Esophagus (tissue), 2 donors: ENCODE data around the gene TRPM4. TPM values are rescaled to one million over a fixed set of nuclear protein-coding genes. Genes with fewer than 3 reads are reported as not detected.
"Not testable (repeated sequence)": the region's sequence is repeated elsewhere in the genome, so short reads cannot be mapped to it uniquely, and the experiment has no call there.

Source experiments
- H3K27ac ChIP-seq, 2 donors: one replicate each; pipeline ENCODE4 v1.5.1; 2013; ENCODE audit warnings: low read depth in 2 of 2, mild to moderate bottlenecking in 2 of 2, inconsistent platforms in 1 of 2, low read length in 1 of 2, moderate library complexity in 1 of 2
- H3K27me3 ChIP-seq, 2 donors: one replicate each; pipeline ENCODE4 v1.6.1; 2013; ENCODE audit warnings: low read length in 2 of 2, control low read depth in 1 of 2, mild to moderate bottlenecking in 1 of 2; ENCODE audit not compliant: insufficient read depth in 2 of 2, control insufficient read depth in 1 of 2
- H3K36me3 ChIP-seq, 2 donors: one replicate each; pipeline ENCODE4 v1.6.1; 2013; ENCODE audit warnings: low read length in 1 of 2; ENCODE audit not compliant: control insufficient read depth in 2 of 2, insufficient read depth in 2 of 2
- H3K4me1 ChIP-seq, 2 donors: one replicate each; pipeline ENCODE4 v1.6.1; 2013; ENCODE audit warnings: low read length in 1 of 2; ENCODE audit not compliant: control insufficient read depth in 2 of 2, insufficient read depth in 2 of 2
- H3K4me3 ChIP-seq, 2 donors: one replicate each; pipeline ENCODE4 v1.5.1; 2013; ENCODE audit warnings: low read length in 2 of 2, mild to moderate bottlenecking in 2 of 2, low read depth in 1 of 2, moderate library complexity in 1 of 2
- H3K9me3 ChIP-seq, 2 donors: one replicate each; pipeline ENCODE4 v1.6.1; 2013; ENCODE audit warnings: mild to moderate bottlenecking in 2 of 2, low read depth in 1 of 2, low read length in 1 of 2, moderate library complexity in 1 of 2; ENCODE audit not compliant: control insufficient read depth in 2 of 2, insufficient read depth in 1 of 2
- WGBS, 2 donors: extraction: QIAGEN DNeasy Blood & Tissue Kit; methylation state at CpG; one replicate each; pipeline ENCODE4 v1.1.7; 2013; 5-methylcytosine and 5-hydroxymethylcytosine counted together
- polyA plus RNA-seq, 2 donors: library from polyadenylated mRNA; stranded (reverse); fragments of 200-250 nt; gene quantifications; one replicate each; pipeline ENCODE4 v1.2.3, GENCODE V29; 2013
- donor health status: healthy with polysubstance abuse.
- donor health status: Bipolar disorder and iron deficiency.

The TRPM4 gene
- polyA plus RNA-seq, 2 donors: 11.4 to 43.7 TPM

DNA sequence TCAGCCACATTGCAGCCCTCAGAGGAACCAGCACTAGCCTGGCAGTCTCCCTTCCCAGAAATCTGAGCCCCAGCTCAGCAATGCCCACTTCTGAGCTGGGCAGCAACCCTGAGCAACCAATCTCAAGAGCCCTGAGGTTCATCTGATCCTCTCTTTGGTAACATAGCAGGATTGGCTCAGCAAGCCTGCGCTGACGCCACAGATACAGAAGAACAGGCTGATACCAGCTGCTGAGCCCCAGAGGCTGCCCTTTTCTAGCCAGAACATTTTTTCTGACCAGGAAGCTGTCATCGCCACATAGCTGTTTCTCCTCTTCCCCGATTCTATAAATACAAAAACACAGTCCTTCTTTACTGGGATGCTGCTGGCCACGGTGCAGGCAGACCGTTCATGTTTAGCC lies 59.8 kb downstream of the TRPM4 start:
- no peaks in the 10 kb centered on the region for H3K4me1 ChIP-seq
- H3K27ac ChIP-seq: no peak overlapping the region
- H3K36me3 ChIP-seq: no peaks in the 10 kb centered on the region
- WGBS, 2 donors: 68 to 77% methylated on average over 6 of the region's 6 CpGs
- H3K9me3 ChIP-seq: no peaks in the 10 kb centered on the region
- H3K27me3 ChIP-seq: no peaks in the 10 kb centered on the region
- H3K4me3 ChIP-seq: no peak overlapping the region

DNA sequence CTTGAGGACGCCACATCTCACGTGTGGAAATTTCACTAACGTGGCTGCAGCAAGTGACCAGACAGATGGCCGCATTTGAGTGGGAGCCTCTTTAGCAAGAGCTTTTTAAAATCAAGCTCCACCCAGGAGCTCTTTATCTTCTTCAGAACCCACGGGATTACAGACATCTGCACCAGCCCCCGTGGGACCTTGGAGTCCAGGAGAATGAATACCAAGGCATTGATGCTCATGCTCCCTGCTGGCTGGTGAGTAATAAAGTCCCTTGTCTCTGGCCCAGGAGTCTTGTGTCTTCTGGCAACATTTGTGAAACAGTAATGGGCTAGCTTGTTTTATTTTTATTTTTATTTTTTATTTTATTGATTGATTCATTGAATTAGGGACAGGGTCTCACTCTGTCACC lies 64.4 kb downstream of the TRPM4 start:
- WGBS, 2 donors: 82 to 84% methylated on average over 6 of the region's 6 CpGs
- no peak overlapping the region for H3K27ac ChIP-seq
- no peaks in the 10 kb centered on the region for H3K27me3 ChIP-seq
- no peaks in the 10 kb centered on the region for H3K4me1 ChIP-seq
- H3K4me3 ChIP-seq: no peak overlapping the region
- no peaks in the 10 kb centered on the region for H3K36me3 ChIP-seq
- no peaks in the 10 kb centered on the region for H3K9me3 ChIP-seq

DNA sequence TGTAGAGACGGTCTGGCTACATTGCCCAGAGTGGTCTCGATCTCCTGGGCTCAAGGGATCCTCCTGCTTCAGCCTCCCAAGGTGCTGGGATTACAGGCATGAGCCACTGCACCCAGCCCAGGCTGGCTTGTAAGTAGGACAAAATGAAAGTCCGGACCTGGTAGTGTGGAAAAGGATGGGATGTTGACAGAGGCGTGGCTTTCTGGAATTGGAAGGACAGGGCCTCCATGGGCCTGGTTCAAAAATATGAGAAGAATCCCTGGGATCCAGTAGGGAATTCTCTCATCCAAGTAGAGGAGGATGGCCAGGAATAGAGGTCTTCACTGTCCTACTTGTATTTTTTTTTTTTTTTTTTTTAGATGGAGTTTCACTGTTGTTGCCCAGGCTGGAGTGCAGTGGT lies 64.9 kb downstream of the TRPM4 start:
- 87 to 92% methylated on average over 4 of the region's 4 CpGs for WGBS, 2 donors
- Histone ChIP-seq H3K4me3 (no peak overlapping the region), H3K27me3 (no peaks in the 10 kb centered on the region), H3K36me3 (no peaks in the 10 kb centered on the region), H3K27ac (no peak overlapping the region), H3K9me3 (no peaks in the 10 kb centered on the region), H3K4me1 (no peaks in the 10 kb centered on the region)

DNA sequence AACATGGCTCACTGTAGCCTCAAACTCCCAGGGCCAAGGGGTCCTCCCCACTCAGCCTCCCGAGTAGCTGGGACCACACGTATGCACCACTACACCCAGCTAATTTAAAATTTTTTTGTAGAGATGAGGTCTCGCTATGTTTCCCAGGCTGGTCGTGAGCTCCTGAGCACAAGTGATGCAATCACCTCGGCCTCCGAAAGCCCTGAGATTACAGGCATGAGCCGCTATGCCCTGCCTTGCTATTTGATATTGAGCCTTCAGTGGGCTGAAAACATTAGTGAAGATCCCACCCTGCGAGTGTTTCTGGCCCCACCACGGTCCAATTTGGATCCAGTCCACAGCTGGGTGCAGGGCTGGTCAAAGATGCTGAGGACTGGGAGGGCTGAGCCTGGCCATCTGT lies 65.9 kb downstream of the TRPM4 start:
- H3K27ac ChIP-seq: no peak overlapping the region
- H3K27me3 ChIP-seq: no peaks in the 10 kb centered on the region
- H3K4me1 ChIP-seq: no peaks in the 10 kb centered on the region
- no peaks in the 10 kb centered on the region for H3K9me3 ChIP-seq
- H3K4me3 ChIP-seq: no peak overlapping the region
- WGBS, 2 donors: 82 to 85% methylated on average over 9 of the region's 9 CpGs
- no peaks in the 10 kb centered on the region for H3K36me3 ChIP-seq

DNA sequence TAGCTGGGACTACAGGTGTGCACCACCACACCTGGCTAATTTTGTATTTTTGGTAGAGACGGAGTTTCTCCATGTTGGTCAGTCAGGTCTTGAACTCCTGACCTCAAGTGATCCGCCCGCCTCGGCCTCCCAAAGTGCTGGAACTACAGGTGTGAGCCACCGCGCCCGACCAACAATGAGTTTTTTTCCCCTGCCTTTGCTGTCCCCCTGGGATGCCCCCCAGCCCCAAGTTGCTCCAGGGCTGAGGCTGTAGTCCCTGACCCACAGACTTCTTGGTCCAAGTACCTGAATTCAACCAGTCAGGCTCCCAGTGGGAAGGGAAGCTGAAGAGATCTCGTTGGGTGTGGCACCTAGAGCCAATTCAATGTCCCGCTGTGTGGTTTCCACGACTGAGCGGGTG lies 66.8 kb downstream of the TRPM4 start:
- not testable (repeated sequence) for H3K4me1 ChIP-seq, H3K4me3 ChIP-seq, H3K36me3 ChIP-seq, H3K27me3 ChIP-seq, H3K27ac ChIP-seq, H3K9me3 ChIP-seq
- WGBS, 2 donors: 87 to 88% methylated on average over 11 of the region's 11 CpGs

DNA sequence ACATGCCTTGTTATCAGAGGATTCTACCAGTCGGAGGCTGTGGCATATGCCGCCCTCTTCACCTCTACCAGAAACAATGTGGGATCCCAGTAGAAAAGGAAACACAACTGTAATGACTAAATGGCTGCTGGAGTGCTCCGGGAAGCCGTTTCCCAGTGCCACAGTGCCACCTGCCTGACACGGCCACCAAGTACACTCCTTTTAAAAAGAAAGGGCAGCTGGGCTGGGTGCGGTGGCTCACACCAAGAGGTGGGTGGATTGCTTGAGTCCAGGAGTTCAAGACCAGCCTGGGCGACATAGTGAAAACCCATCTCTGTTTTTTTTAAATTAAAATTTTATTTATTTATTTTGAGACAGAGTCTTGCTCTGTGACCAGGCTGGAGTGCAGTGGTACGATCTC lies 67.3 kb downstream of the TRPM4 start:
- no peak overlapping the region for H3K27ac ChIP-seq
- H3K4me3 ChIP-seq: no peak overlapping the region
- H3K4me1 ChIP-seq: no peaks in the 10 kb centered on the region
- peaks cover 0 to 3% of the 10 kb centered on the region in 2 donors for H3K9me3 ChIP-seq
- WGBS, 2 donors: 29 to 39% methylated on average over 8 of the region's 8 CpGs
- no peaks in the 10 kb centered on the region for H3K27me3 ChIP-seq
- no peaks in the 10 kb centered on the region for H3K36me3 ChIP-seq

DNA sequence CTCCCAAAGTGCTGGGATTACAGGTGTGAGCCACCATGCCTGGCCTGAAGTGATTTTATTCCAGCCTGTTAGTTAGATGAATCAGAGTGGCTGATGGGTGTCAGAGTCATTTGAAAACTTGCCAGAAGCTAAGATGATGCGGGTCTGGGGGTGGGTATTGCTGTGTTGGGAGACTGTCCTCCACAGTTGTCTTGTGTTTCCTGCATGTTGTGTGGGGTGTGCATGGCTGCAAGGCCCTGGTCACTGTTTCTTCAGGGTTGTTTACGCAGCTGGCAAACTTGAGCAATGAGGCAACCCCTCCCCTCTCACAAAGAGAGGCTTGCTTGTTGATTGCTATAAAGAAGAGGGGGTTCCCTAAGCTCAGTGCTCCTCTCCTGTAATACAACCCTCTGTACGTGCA lies 71.8 kb downstream of the TRPM4 start:
- no peaks in the 10 kb centered on the region for H3K27me3 ChIP-seq
- H3K36me3 ChIP-seq: no peaks in the 10 kb centered on the region
- no peaks in the 10 kb centered on the region for H3K4me1 ChIP-seq
- H3K27ac ChIP-seq: no peak overlapping the region
- 83 to 94% methylated on average over 3 of the region's 3 CpGs for WGBS, 2 donors
- peaks cover 0 to 3% of the 10 kb centered on the region in 2 donors for H3K9me3 ChIP-seq
- no peak overlapping the region for H3K4me3 ChIP-seq

DNA sequence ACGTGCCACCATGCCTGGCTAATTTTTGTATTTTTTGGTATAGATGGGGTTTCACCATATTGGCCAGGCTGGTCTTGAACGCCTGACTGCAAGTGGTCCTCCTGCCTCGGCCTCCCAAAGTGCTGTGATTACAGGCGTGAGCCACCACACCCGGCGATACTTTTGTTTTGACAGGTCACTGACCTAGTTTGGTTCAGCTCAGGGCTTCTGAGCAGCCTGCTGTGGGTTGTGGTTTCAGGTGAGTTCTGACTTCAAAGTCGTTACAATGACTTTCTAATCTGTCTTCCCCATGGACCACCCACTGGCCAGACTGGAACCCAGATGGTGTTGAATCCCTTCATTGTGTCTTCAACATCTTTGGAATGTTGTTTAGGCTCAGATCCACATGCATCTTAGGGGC lies 73.8 kb downstream of the TRPM4 start:
- Histone ChIP-seq H3K4me3 (no peak overlapping the region), H3K9me3 (peaks cover 0 to 3% of the 10 kb centered on the region in 2 donors), H3K27me3 (no peaks in the 10 kb centered on the region), H3K36me3 (no peaks in the 10 kb centered on the region), H3K27ac (no peak overlapping the region), H3K4me1 (no peaks in the 10 kb centered on the region)
- WGBS, 2 donors: 78 to 83% methylated on average over 7 of the region's 7 CpGs

DNA sequence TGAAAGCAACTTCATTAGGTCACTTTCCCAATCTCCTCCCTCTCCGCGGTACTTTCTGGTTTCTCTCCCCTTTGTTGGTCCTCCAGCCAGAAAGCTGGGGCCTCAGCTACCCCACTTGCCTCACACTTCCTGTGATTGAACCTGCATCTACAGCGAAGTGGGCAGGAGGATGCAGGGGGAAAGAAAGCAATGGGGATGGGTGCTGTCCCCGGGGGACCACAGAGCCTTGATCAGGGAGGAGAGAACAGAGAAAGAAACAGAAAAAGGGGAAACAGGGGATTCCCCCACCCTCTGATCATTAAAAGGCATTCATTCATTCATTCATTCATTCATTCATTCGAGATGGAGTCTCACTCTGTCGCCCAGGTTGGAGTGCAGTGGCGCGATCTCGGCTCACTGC lies 74.2 kb downstream of the TRPM4 start:
- no peak overlapping the region for H3K4me3 ChIP-seq
- no peaks in the 10 kb centered on the region for H3K4me1 ChIP-seq
- 76 to 79% methylated on average over 9 of the region's 9 CpGs for WGBS, 2 donors
- H3K27me3 ChIP-seq: no peaks in the 10 kb centered on the region
- H3K27ac ChIP-seq: no peak overlapping the region
- H3K9me3 ChIP-seq: peaks cover 0 to 3% of the 10 kb centered on the region in 2 donors
- no peaks in the 10 kb centered on the region for H3K36me3 ChIP-seq

DNA sequence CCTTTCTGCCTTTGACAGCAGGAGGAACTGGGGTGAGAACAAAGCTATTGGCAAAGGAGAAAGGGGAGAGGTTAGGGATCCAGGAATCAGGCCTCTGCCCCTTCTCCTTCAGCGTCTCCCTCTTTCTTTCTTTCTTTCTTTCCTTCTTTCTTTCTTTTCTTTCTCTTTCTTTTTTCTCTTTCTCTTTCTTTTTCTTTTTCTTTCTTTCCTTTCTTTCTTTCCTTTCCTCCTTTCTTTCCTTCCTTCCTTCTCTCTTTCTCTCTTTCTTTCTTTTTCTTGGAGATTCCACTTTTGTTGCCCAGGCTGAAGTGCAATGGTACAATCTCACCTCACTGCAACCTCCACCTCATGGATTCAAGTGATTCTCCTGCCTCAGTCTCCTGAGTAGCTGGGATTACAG lies 75.6 kb downstream of the TRPM4 start:
- Histone ChIP-seq H3K27ac (no peak overlapping the region), H3K9me3 (peaks cover 0 to 3% of the 10 kb centered on the region in 2 donors), H3K4me3 (no peak overlapping the region), H3K27me3 (no peaks in the 10 kb centered on the region), H3K36me3 (no peaks in the 10 kb centered on the region), H3K4me1 (no peaks in the 10 kb centered on the region)
- WGBS, 2 donors: 86 to 93% methylated on average over 1 of the region's 1 CpG
